Gastroesophageal sphincter (tissue), 3 donors: Measurements from ENCODE around the gene FYN.

Source experiments
- EP300 ChIP-seq: sonication (generic); formaldehyde crosslinking; IDR thresholded peaks from one replicate; pipeline ENCODE4 v1.6.1; 2017; ENCODE audit warnings: antibody characterized with exemption, mild to moderate bottlenecking
- POLR2A ChIP-seq, 2 donors: fragments of 450-650 bp; IDR thresholded peaks; one replicate each; pipeline ENCODE4 v1.6.1; 2017; ENCODE audit warnings: antibody characterized with exemption in 2 of 2, mild to moderate bottlenecking in 2 of 2, moderate library complexity in 1 of 2
- POLR2AphosphoS5 ChIP-seq: sonication (generic); formaldehyde crosslinking; IDR thresholded peaks from one replicate; pipeline ENCODE4 v1.6.1; 2017; ENCODE audit warnings: antibody characterized with exemption
- TF ChIP-seq, protein P1 (sequence below), 4 experiments: fragments of 200-600 bp in 2 of 4; fragments of 450-650 bp in 2 of 4; sonication (generic) in 1 of 4; IDR thresholded peaks; one replicate each; pipeline ENCODE4 v1.5.1; 2017 to 2019; ENCODE audit warnings: antibody characterized with exemption in 4 of 4, mild to moderate bottlenecking in 2 of 4, moderate library complexity in 2 of 4

- TF ChIP-seq, protein P1, sequence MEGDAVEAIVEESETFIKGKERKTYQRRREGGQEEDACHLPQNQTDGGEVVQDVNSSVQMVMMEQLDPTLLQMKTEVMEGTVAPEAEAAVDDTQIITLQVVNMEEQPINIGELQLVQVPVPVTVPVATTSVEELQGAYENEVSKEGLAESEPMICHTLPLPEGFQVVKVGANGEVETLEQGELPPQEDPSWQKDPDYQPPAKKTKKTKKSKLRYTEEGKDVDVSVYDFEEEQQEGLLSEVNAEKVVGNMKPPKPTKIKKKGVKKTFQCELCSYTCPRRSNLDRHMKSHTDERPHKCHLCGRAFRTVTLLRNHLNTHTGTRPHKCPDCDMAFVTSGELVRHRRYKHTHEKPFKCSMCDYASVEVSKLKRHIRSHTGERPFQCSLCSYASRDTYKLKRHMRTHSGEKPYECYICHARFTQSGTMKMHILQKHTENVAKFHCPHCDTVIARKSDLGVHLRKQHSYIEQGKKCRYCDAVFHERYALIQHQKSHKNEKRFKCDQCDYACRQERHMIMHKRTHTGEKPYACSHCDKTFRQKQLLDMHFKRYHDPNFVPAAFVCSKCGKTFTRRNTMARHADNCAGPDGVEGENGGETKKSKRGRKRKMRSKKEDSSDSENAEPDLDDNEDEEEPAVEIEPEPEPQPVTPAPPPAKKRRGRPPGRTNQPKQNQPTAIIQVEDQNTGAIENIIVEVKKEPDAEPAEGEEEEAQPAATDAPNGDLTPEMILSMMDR (IDR thresholded peaks at IDR 0.05): no peak
- TF ChIP-seq POLR2AphosphoS5: no peak
- no peak for TF ChIP-seq POLR2A (IDR thresholded peaks at IDR 0.05)
- TF ChIP-seq EP300: no peak
Measured at GRCh38 chr6:111812060-111813038, 60.9 kb downstream of the FYN start.
